ENCODE results near the gene RBM39.

RBM39 gene

DNA sequence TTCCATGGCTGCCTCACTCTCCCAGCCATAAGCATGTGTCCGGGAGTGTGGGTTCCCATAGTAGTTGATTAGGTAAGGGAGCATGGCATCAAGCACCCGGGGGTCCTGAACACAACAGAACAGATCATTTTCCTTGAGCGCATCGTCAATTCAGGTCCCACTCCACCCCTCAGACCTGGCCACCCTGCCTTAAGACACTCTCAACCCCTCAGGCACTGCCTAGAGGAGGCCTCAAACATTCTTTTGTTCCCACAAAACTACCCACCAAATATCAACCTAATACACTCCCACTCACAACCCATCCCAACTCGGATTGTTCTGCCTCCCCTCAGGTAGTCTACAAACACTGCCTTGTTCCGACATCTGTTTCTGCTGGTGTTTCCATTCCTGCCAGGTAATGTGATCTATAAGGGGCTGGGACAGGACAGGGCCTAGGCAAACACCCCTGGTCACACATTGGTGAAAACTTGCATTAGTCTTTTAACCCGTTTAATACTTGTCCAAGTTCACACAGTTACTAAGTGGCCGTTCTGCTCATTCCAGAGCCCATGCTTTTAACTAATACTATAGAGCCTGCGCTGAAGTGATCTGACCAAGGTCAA is 44.3 kb downstream of the RBM39 start:
- H2AFZ ChIP-seq (ENCODE audit: low read length) = no peak overlapping the region
- no peaks in the 10 kb centered on the region for H3K9me2 ChIP-seq (ENCODE audit: low read depth, low read length)
- H3K9me3 ChIP-seq (ENCODE audit: low read length) = no peaks in the 10 kb centered on the region
- peaks cover 29% of the 10 kb centered on the region for H3K4me1 ChIP-seq (ENCODE audit: insufficient read depth, low read length, severe bottlenecking)
- TF ChIP-seq EZH2 (IDR thresholded peaks at IDR 0.05; ENCODE audit: borderline replicate concordance, low read length) (no peak), CTCF (IDR thresholded peaks at IDR 0.05; ENCODE audit: low read length) (no peak)
- H3K4me2 ChIP-seq (ENCODE audit: low read length) = peak overlapping the region; percentile 99
- H3F3A ChIP-seq (ENCODE audit: insufficient read depth, low read length) = peaks cover 12% of the 10 kb centered on the region
- H3K36me3 ChIP-seq (ENCODE audit: insufficient read depth, low read length) = peaks cover 33% of the 10 kb centered on the region
- H3K27ac ChIP-seq (ENCODE audit: low read depth, low read length, poor library complexity, severe bottlenecking) = peak overlapping the region; percentile 17
- H3K27me3 ChIP-seq (ENCODE audit: insufficient read depth, low read length) = no peaks in the 10 kb centered on the region
- peak overlapping the region; percentile 87 for H3K4me3 ChIP-seq (ENCODE audit: low read depth, low read length, poor library complexity, severe bottlenecking)
- peak overlapping the region; percentile 90 for H3K9ac ChIP-seq (ENCODE audit: low read length)
- H3K79me2 ChIP-seq (ENCODE audit: insufficient read depth, low read length) = no peaks in the 10 kb centered on the region; the same call in 1 of the 2 replicates
- no peaks in the 10 kb centered on the region for H4K20me1 ChIP-seq (ENCODE audit: insufficient read depth, low read length)

DNA sequence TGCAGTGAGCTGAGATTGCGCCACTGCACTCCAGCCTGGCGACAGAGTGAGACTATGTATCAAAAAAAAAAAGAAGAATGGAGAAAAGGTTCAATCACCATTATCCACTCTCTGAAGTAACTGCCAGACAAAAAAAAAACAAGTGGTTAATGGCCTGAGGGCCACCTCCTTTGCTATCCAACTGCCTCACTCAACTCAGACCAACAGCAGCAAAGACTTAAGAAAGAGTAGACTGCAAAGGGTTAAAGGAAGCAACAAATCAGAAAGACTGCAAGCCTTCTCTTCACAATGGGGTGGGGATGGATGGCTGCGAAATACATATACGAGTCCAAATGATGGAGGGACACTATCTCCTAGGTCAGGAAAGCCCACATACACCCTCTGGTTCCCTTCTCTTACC is 46.1 kb downstream of the RBM39 start:
- H3K4me3 ChIP-seq (ENCODE audit: low read depth, low read length, poor library complexity, severe bottlenecking) = no peak overlapping the region
- no peaks in the 10 kb centered on the region for H3K9me3 ChIP-seq (ENCODE audit: low read length)
- no peak overlapping the region for H3K27ac ChIP-seq (ENCODE audit: low read depth, low read length, poor library complexity, severe bottlenecking)
- H4K20me1 ChIP-seq (ENCODE audit: insufficient read depth, low read length) = no peaks in the 10 kb centered on the region
- H3K36me3 ChIP-seq (ENCODE audit: insufficient read depth, low read length) = peaks cover 18% of the 10 kb centered on the region; the same call in 1 of the 2 replicates
- H2AFZ ChIP-seq (ENCODE audit: low read length) = no peak overlapping the region
- H3K9me2 ChIP-seq (ENCODE audit: low read depth, low read length) = no peaks in the 10 kb centered on the region
- H3K79me2 ChIP-seq (ENCODE audit: insufficient read depth, low read length) = no peaks in the 10 kb centered on the region; the same call in 1 of the 2 replicates
- no peaks in the 10 kb centered on the region for H3K27me3 ChIP-seq (ENCODE audit: insufficient read depth, low read length)
- H3K4me1 ChIP-seq (ENCODE audit: insufficient read depth, low read length, severe bottlenecking) = peaks cover 26% of the 10 kb centered on the region
- TF ChIP-seq EZH2 (IDR thresholded peaks at IDR 0.05; ENCODE audit: borderline replicate concordance, low read length) (no peak), CTCF (IDR thresholded peaks at IDR 0.05; ENCODE audit: low read length) (no peak)
- H3K4me2 ChIP-seq (ENCODE audit: low read length) = no peak overlapping the region
- no peak overlapping the region for H3K9ac ChIP-seq (ENCODE audit: low read length)
- H3F3A ChIP-seq (ENCODE audit: insufficient read depth, low read length) = peaks cover 4% of the 10 kb centered on the region; the same call in 1 of the 2 replicates

GRCh38 chr20:35695245-35695749 is 46.8 kb downstream of the RBM39 start:
- Histone ChIP-seq H3K79me2 (ENCODE audit: insufficient read depth, low read length) (no peaks in the 10 kb centered on the region; the same call in 1 of the 2 replicates), H3K4me1 (ENCODE audit: insufficient read depth, low read length, severe bottlenecking) (peaks cover 19% of the 10 kb centered on the region), H3K4me3 (ENCODE audit: low read depth, low read length, poor library complexity, severe bottlenecking) (no peak overlapping the region), H3K27ac (ENCODE audit: low read depth, low read length, poor library complexity, severe bottlenecking) (no peak overlapping the region), H3K27me3 (ENCODE audit: insufficient read depth, low read length) (no peaks in the 10 kb centered on the region), H3K36me3 (ENCODE audit: insufficient read depth, low read length) (peaks cover 18% of the 10 kb centered on the region; the same call in 1 of the 2 replicates), H3K9ac (ENCODE audit: low read length) (no peak overlapping the region), H4K20me1 (ENCODE audit: insufficient read depth, low read length) (no peaks in the 10 kb centered on the region), H3F3A (ENCODE audit: insufficient read depth, low read length) (0 out of 2 replicates have a peak, but pooled peaks cover 4% of the 10 kb centered on the region), H2AFZ (ENCODE audit: low read length) (no peak overlapping the region), H3K4me2 (ENCODE audit: low read length) (no peak overlapping the region), H3K9me2 (ENCODE audit: low read depth, low read length) (no peaks in the 10 kb centered on the region), H3K9me3 (ENCODE audit: low read length) (no peaks in the 10 kb centered on the region)
- TF ChIP-seq CTCF (IDR thresholded peaks at IDR 0.05; ENCODE audit: low read length) (no peak), EZH2 (IDR thresholded peaks at IDR 0.05; ENCODE audit: borderline replicate concordance, low read length) (no peak)

All from OCI-LY1 (cell line).